GM12864 (cell line): ENCODE measurements around the gene UQCRC1.

Experiments
- DNase-seq: peaks from one replicate; pipeline ENCODE4 v3.0.0-alpha.2; 2011; ENCODE audit warnings: low read depth
- H3K4me3 ChIP-seq: 2 replicates; pipeline ENCODE4 v1.5.1; 2011; ENCODE audit warnings: mild to moderate bottlenecking, low read depth, low read length, control low read depth
- TF ChIP-seq, protein P1 (sequence below): IDR thresholded peaks from 2 replicates; pipeline ENCODE4 v1.5.1; 2011; ENCODE audit warnings: low read depth, mild to moderate bottlenecking, moderate library complexity, low read length, control low read depth, inconsistent platforms; ENCODE audit errors: missing control alignments

The UQCRC1 gene

DNA sequence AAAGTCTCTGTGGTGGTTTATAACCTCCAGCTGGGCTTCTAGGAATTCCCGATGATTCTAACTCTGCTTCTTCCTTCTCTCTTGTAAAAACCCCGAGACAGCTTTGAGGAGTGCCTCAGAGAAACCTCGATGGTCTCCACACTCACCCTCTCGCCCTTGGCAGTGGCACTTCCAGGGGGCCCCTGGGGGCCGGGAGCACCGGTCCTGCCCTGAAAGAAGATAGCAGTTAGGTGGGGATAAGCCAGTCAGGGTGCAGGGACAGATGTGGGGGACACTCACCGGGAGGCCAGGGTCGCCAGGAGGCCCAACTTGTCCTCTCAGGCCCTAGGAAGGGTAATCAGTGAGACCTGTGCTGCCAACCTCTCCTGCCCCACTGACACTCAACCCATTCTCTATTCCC, 24.0 kb downstream of the UQCRC1 start:
- H3K4me3 ChIP-seq = no peak overlapping the region
- TF ChIP-seq, protein P1, sequence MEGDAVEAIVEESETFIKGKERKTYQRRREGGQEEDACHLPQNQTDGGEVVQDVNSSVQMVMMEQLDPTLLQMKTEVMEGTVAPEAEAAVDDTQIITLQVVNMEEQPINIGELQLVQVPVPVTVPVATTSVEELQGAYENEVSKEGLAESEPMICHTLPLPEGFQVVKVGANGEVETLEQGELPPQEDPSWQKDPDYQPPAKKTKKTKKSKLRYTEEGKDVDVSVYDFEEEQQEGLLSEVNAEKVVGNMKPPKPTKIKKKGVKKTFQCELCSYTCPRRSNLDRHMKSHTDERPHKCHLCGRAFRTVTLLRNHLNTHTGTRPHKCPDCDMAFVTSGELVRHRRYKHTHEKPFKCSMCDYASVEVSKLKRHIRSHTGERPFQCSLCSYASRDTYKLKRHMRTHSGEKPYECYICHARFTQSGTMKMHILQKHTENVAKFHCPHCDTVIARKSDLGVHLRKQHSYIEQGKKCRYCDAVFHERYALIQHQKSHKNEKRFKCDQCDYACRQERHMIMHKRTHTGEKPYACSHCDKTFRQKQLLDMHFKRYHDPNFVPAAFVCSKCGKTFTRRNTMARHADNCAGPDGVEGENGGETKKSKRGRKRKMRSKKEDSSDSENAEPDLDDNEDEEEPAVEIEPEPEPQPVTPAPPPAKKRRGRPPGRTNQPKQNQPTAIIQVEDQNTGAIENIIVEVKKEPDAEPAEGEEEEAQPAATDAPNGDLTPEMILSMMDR = no peak
- DNase-seq = no peak

DNA sequence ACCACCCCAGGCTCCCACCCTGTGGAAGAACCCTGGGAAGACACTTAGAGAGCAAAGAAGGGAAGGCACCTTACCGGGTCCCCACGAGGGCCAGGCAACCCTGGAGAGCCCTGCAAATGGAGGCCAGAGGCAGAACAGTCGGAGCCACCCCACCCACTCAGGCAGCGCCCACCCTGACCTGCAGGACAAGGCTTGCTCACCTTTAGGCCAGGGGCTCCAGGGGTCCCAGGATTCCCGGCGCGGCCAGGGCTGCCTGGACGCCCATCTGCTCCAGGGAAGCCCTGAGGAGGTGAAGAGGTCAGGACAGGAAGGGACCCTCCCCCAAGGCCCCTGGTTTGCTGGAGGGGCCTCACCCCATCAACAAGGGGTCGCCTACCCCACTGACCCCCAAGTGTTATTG, 24.6 kb downstream of the UQCRC1 start:
- no peak overlapping the region for H3K4me3 ChIP-seq
- TF ChIP-seq, protein P1 = no peak
- DNase-seq = no peak

DNA sequence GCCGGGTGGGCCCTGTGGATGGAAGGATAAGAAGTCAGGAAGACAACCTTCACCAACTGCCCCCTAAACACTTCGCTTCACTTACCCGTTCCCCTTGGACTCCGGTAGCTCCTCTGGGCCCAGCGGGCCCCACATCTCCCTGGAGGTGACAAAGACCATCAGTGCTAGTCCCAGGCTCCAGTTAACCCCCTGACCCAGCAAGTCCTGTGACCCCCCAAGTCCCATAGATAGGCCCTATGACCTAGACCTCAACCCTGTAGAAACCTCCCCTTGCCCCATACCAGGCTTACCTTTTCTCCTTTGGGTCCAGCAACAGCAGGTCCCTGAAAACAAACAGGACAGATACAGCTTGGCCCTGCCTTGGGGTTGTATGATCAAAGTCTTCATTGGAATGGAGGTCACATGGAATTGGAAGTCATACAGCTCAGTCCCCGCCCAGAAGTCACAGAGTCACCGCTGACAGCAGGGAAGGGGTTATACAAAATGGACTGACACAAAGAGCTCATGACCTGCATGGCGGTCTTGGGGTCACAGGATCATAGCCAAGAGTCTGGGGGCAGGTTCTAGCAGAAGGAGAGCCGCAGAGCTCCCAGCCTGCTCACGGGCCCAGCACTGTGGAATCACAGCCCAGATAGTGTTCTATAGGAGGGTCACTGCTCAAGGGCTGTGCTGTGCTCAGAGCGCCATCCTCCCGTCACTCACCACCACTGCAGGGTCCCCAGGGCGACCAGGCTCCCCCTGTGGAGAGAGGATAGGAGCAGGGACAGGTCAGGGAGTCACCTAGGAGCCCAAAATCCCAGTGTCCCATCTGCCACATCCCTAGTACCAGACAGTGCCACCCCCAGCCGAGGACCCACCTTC, 27.6 kb downstream of the UQCRC1 start:
- TF ChIP-seq, protein P1 = no peak
- DNase-seq = no peak
- no peak overlapping the region for H3K4me3 ChIP-seq

DNA sequence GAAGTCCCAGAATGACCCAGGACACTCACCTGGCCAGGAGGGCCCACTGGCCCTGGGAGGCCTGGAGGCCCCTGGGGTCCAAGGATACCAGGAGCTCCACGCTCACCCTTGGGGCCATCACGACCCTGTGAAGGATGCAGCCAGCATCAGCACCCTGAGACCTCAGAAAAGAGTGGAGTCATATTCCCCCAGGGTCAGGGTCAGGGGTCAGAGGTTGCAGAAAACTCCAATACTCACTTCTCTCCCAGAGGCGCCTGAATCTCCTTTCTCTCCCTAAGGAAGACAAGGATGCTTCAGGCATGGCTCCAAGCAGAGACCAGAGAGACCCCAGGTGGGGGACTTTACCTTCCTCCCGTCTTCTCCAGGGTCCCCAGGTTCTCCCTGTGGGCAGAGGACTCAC, 32.8 kb downstream of the UQCRC1 start:
- H3K4me3 ChIP-seq = no peak overlapping the region
- TF ChIP-seq, protein P1 = no peak
- DNase-seq = no peak

DNA sequence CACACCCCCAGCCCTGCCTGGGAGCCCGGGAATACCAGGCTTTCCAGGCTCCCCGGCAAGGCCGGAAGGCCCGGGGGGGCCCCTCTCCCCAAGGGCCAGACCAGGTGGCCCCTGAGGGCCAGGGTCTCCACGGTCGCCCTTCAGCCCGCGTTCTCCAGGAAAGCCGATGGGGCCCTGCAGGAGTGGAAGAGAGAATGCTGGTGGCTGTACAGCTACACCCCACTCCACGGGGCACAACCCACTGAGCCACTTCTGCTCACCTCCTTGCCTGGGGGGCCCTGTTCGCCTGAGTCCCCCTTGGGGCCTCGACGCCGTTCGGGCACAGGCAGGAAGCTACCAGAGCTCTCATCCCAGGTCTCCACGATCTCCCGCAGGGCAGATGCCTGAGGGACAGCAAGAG, 34.1 kb downstream of the UQCRC1 start:
- H3K4me3 ChIP-seq = no peak overlapping the region
- TF ChIP-seq, protein P1 = no peak
- no peak for DNase-seq

DNA sequence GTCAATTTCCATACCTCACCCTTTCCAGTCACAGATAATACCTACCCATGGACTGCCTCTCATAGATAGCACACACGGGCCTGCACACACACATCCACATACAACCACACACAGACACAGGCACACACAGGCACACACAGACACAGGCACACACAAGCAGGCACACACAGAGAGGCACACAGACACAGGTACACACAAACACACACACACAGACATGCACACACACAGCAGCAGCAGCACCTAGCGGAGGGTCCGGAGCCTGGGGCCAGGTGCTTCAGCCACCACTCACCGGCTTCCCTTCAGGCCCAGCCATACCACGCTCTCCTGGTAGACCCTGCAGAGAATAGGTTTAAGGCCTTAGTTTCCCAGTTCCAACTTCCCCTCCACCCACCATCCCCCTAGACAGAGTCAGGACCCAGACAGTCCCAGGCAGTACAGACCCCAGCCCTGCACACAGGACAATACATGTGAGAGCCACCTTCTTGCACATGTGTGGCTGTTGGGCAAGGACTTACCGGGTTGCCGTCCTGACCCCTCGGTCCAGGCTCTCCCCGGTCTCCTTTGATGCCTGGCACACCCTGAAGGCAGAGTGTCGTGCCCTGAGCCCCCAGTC, 35.4 kb downstream of the UQCRC1 start:
- H3K4me3 ChIP-seq = no peak overlapping the region
- DNase-seq = no peak
- TF ChIP-seq, protein P1 = no peak
